G401 (cell line): ENCODE measurements around the gene TIMM17B. TPM values are rescaled to one million over a fixed set of nuclear protein-coding genes. Genes with fewer than 3 reads are reported as not detected.
A peak's percentile ranks its signal among the peaks of the same experiment; 100 is the strongest.
"Not testable (repeated sequence)": the region's sequence is repeated elsewhere in the genome, so short reads cannot be mapped to it uniquely, and the experiment has no call there.

Experiments used
- DNase-seq: peaks from one replicate; pipeline ENCODE4 v3.0.0-alpha.2; 2015; ENCODE audit warnings: low spot score
- in situ Hi-C: cut with HindIII; loops from 2 replicates; pipeline ENCODE4 v1.10.0; 2016; ENCODE audit warnings: low sequenced_read_pairs, mixed read lengths
- total RNA-seq: library from RNA; depleted of rRNA; stranded (reverse); fragments of >200 nt; shearing (Covaris generic); gene quantifications from 2 replicates; pipeline ENCODE4 v1.2.3, GENCODE V29; 2014

Gene TIMM17B
- total RNA-seq, 1 experiment from 2014 or later: 138 TPM

DNA sequence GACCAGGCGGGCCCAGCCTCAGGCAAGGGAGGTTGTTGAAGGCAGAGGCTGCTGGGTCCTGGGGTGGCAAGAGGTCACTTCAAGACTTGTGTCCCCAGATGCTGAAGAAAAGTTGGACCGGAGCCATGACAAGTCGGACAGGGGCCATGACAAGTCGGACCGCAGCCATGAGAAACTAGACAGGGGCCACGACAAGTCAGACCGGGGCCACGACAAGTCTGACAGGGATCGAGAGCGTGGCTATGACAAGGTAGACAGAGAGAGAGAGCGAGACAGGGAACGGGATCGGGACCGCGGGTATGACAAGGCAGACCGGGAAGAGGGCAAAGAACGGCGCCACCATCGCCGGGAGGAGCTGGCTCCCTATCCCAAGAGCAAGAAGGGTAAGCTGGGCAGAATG, 4.6 kb upstream of the TIMM17B start:
- in situ Hi-C loops: no loop called here
- DNase-seq: no peak

DNA sequence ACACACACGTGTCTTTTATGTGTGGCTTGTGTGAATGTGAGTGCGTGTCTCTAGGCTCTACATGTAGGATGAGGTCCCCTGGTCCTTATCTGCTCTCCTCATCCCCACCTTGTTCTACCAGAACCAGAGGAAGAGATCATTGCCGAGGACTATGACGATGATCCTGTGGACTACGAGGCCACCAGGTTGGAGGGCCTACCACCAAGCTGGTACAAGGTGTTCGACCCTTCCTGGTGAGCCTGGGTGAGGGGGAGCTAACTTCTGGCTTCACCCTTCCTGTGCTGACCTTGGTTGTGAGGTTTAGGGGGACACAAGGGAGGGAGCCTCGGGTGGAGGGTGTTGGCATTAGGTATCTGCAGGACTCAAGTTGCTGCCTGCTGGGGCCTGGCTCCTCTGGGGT, 3.5 kb upstream of the TIMM17B start:
- no peak for DNase-seq
- in situ Hi-C loops: no loop called here

DNA sequence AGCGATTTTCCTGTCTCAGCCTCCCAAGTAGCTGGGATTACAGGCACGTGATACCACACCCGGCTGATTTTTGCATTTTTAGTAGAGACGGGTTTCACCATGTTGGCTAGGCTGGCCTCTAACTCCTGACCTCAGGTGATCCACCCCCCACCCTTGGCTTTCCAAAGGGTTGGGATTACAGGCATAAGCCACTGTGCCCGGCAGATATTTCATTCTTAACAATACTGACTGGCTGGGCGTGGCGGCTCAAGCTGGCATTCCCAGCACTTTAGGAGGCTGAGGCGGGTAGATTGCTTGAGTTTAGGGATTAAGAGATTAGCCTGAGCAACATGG, 1.5 kb upstream of the TIMM17B start:
- in situ Hi-C loops: no loop called here
- DNase-seq: no peak

GRCh38 chrX:48897157-48897624, 377 bp downstream of the TIMM17B start:
- in situ Hi-C loops: no loop called here
- peak; percentile 77 for DNase-seq

- DNase-seq: peak; percentile 46
- in situ Hi-C loops: no loop called here
Observed at GRCh38 chrX:48896611-48897011, 957 bp downstream of the TIMM17B start.

DNA sequence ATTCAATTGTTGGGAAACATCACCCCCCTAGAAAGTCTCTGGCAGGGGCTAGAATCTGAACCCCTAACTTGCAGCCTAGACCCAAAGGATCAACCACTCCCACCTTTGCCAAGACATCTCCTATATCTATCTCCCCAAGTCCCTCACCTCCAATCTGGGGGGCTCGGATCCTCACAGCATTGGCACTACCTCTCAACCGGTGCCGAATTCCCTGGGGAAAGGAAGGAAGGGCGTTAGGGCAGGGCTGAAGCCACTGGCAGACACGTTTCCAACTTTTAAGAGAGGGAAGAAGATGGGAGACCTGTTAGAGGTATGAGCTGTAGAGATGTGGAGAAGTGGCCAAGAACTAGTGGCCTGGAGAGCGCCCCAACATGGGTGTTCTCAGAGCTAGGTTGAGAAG, 2.7 kb downstream of the TIMM17B start:
- no peak for DNase-seq
- in situ Hi-C loops: no loop called here

DNA sequence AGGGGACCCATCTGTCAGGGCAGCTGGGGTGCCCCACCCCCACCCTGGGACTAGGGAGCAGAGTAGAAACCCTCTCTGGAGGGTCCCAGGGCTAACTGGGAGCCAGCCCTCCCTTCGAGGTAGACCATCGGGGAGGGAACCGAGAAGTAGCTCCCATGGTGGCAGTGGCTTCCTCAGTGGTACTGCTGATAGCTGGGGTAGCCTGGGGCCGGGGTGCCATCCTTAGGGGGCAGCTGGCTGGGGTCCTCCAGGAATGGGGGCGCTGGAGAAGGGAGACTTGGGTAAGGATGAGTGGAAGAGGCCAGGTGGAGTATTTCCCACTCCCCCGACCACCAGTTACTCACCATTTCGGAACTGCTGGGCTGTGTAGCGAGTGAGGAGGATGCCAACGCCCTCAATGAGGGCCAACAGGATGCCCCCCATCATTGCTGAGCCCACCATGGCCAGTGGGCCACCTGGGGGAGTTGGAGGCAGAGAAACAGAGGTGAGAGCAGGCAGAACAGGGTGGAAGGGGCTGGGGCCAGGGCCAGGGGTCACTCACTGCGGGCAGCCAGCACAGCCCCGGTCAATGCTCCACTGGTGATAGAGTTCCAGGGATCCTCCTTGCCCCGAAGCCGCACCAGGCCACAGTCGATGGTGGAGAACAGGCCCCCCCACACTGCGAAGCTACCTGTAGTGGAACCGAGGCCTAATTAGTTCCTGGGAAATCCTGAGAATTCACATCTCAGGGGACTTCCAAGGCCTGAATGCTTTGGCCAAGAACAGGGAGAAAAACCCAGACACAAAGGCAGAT, 3.8 kb downstream of the TIMM17B start:
- in situ Hi-C loops: no loop called here

GRCh38 chrX:48892896-48893295, 4.7 kb downstream of the TIMM17B start:
- in situ Hi-C loops: no loop called here
- DNase-seq: no peak

More for the DNA sequence above, 3.8 kb downstream of the TIMM17B start:
- no peak for DNase-seq

DNA sequence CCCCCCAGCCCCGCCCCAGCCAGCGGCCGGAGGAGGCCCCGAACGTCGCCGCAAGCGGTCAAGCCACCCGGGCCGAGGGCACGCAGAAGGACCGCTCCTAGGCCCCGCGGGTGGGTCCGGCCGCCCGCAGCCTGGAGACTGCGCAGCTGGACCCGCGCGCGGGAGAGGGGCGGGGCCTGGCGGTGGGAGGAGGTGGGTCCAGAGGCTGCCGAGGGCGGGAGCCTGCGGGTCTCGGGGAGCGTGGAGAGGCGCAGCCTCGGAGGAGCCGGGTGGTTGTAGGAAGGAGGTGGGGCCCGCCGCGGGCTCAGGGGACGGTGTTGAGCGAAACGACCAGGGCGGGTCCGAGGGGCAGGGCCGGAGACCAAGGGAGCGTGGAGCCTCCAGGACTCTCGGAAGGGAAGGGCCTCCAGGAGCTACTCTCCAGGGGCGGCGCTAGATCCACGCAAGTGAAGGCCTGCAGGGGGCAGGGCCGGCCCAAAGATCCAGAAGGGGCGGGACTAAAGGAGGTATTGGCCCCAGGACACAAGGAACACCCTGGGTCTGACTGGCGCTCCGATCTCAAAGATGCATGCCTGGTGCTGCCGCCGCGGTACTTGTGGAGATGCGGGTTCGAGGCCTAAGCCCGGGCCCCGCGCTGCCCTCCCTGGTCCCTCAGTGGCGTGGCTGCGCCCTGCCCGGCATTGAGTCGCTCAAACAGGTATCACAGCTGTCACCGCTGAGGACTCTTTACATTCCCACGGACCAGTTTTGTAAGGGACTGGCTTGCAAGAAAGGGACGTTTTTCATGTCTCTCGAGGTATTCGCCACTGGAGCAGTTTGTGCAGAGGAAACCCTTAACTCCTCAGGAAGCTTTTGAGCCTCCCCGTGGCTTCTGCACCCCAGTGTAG, 5.9 kb downstream of the TIMM17B start:
- in situ Hi-C loops: no loop called here
- peak; percentile 87 for DNase-seq

DNA sequence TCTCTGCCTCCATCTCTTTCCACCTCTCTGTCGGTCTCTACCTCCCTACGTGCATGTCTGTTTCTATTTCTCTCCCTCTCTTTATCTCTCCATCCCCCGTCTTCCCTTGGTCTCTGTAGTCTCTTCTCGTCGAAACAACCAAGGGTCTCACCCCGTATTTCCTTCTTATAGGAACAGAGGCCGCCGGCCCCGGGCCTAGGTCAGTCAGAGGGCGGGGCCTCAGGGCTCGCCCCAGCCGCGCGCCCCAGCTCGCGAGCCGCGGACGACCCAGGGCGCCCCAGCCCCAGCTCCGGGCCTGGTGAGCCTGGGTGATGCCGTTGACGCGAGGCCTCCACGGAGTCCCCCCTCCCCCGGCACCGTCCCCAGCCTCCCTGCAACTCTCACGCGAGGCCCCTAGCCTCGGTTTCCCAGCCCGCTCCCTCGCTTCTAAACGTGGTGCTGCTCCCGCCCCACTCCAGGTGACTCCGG, 6.6 kb downstream of the TIMM17B start:
- peak; percentile 39 for DNase-seq
- in situ Hi-C loops: no loop called here

DNA sequence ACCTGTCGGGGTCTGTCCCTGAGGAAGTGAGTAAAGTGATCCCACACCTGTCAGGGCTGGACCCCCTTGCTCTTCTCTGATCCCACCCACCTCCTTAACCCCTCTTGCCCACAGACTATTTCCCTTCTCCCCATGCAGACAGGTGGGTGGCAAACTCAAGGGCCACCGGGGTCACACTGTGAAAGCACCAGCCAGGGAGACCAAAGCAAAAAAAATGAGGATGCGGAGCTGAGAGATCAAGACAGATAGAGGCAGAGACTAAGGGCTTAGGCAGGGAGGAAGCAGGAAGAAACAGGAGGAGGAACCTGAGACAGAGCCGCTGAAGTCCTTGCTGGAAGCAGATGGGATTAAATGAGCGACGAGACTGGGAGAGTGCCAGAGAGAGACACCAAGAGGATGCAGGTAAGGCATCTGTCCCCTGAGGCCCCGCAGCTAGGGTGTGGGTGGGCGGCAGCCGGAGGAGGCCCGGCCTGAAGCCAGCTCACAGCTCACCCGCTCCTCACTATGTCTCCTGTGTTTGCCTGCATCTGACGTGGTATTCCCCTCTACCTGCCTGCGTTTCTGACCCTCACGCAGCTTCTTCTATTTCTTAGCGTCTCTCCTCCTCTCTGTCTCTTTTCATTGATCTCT, 7.2 kb downstream of the TIMM17B start:
- in situ Hi-C loops: no loop called here
- peak; percentile 41 for DNase-seq

DNA sequence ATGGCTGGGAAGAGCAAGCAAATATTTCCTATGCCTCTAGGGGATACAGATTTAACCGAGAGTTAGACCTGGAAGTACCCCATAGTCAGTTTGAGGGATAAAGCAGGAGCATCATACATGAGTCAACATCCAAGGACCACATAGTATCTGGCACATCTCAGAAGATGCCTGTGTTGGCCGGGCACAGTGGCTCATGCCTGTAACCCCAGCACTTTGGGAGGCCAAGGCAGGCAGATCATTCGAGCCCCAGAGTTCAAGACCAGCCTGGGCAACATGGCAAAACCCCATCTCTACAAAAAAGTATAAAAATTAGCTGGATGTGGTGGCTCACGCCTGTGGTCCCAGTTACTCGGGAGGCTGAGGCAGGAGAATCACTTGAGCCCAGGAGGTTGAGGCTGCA, 11.0 kb downstream of the TIMM17B start:
- DNase-seq, in situ Hi-C loops: not testable (repeated sequence)

DNA sequence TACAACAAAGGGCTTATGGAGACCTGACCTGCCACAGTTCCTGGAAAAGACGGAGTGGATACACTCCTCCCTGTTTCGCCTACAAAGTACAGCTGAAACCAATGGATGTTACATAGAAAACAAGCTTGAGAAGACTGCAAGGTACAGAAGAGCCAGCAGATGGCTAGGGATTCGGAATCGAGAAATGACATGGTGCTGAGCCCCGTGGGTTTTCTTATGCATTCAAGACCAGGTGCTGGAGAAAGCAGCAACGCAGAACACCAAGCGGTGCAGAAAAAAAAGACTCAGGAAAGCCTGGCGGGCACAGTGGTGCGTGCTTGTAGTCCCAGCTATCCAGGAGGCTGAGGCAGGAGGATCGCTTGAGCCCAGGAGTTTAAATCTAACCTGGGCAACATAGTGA, 13.8 kb downstream of the TIMM17B start:
- in situ Hi-C loops: no loop called here
- DNase-seq: no peak

GRCh38 chrX:48876944-48877343, 20.6 kb downstream of the TIMM17B start:
- DNase-seq, in situ Hi-C loops: not testable (repeated sequence)

GRCh38 chrX:48872017-48872416, 25.6 kb downstream of the TIMM17B start:
- DNase-seq, in situ Hi-C loops: not testable (repeated sequence)

GRCh38 chrX:48864210-48864609, 33.4 kb downstream of the TIMM17B start:
- in situ Hi-C loops: no loop called here
- no peak for DNase-seq

GRCh38 chrX:48854898-48855297, 42.7 kb downstream of the TIMM17B start:
- in situ Hi-C loops: no loop called here
- DNase-seq: no peak

- in situ Hi-C loops, DNase-seq: not testable (repeated sequence)
Observed at GRCh38 chrX:48854121-48854804, 43.3 kb downstream of the TIMM17B start.

DNA sequence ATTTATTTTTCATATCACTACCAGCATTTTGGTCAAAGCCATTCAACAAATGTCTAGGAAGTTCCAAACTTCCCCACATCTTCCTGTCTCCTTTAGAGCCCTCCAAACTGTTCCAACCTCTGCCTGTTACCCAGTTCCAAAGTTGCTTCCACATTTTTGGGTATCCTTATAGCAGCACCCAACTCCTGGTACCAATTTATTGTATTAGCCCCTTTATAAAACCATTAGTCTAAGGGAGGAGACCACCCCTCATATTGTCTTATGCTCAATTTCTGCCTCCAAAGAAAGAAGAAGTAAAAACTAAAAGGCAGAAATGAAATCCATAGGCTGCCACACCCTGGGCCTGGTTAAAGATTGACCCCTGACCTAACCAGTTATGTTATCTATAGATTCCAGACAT, 44.1 kb downstream of the TIMM17B start:
- DNase-seq, in situ Hi-C loops: not testable (repeated sequence)
